ENCODE measurements around the gene RAN. TPM values are rescaled to one million over a fixed set of nuclear protein-coding genes. Genes with fewer than 3 reads are reported as not detected.
"Not testable (repeated sequence)": the region's sequence is repeated elsewhere in the genome, so short reads cannot be mapped to it uniquely, and the experiment has no call there.

Gene RAN
- total and polyA plus RNA-seq, 4 experiments from 2014 or later = 289 to 868 (median 542) TPM

DNA sequence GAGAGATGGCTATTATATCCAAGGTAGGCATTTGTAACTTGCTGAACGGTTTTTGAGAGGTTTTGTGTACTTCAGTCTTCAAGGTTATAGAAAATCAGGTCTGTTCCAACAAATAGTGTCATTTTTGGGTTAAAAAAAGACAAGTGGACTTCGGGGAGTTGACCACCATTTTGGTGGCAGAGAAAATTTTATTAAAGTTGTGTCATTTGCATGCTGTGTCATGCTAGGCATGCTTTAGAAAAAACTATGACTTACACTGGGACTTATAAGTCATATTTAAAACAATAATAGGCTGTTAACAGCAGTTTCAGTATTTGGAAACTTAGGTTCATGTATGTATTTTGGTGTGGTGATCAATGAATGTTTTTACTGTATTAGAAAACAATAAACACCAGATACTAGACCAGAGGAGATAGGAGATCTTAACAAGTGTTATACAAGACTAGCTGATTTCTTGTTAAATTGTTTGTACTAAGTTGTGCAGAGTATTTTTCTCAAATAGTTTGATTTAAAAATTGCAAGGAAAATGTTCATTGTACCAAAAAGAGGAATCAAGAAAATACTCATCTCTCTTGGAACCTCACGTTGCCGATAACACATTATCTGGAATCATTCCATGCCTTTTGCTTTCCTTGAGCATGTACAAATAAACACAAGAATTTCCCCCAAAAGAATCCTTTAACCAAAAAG lies 1.4 kb downstream of the RAN start:
- Histone ChIP-seq H3K9me3 (ENCODE audit: control insufficient read depth in 1 of 2, low read length in 2 of 2) (no peaks in the 10 kb centered on the region), H3K4me3 (ENCODE audit: low read length in 2 of 2) (peak overlapping the region; percentile 59 to 64), H3K27ac (ENCODE audit: low read depth, low read length) (peak overlapping the region; percentile 66), H3K4me1 (ENCODE audit: insufficient read depth, low read length) (peaks cover 54% of the 10 kb centered on the region), H3K36me3 (ENCODE audit: insufficient read depth, low read length) (peaks cover 41% of the 10 kb centered on the region), H3K27me3 (ENCODE audit: insufficient read depth, low read length) (no peaks in the 10 kb centered on the region)
- H3K4me1 Mint-ChIP-seq = peaks cover 37 to 80% (median 55%) of the 10 kb centered on the region in 4 donors
- H3K27me3 Mint-ChIP-seq = no peaks in the 10 kb centered on the region
- intact Hi-C loops (cut with micrococcal nuclease) = no loop called here
- H3K36me3 Mint-ChIP-seq = peaks cover 39 to 59% of the 10 kb centered on the region in 2 donors
- peak overlapping the region; percentile 91 to 94 (median 93) for H3K4me3 Mint-ChIP-seq
- CTCF ChIA-PET (ENCODE audit: partially characterized antibody) = interaction anchor here (1.0 to 1.9 kb wide), 2 partner anchors 47 to 53 kb away, joined by 3 to 8 read pairs; no protein-coding TSS in a partner anchor
- POLR2A ChIA-PET (ENCODE audit: partially characterized antibody) = interaction anchor here (0.9 to 1.0 kb wide), 2 partner anchors 35 to 47 kb away, joined by 3 read pairs; no protein-coding TSS in a partner anchor
- DNase-seq = no peak
- H3K9me3 Mint-ChIP-seq = peaks cover 0 to 2% (median 0%) of the 10 kb centered on the region in 8 donors
- peak overlapping the region; percentile 91 to 97 (median 95) for H3K27ac Mint-ChIP-seq

DNA sequence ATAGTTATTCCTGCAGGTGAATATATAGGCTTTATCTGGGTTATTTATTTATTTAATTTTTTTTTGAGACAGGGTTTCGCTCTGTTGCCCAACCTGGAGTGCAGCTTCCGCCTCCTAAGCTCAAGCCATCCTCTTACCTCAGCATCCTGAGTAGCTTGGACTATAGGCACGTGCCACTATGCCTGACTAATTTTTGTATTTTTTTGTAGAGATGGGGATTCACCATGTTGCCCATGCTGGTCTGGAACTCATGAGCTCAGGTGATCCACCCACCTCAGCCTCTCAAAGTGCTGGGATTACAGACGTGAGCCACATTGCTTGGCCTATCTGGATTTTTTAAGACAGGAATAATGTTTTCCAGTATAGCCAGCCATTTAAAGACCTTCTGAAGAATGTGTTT lies 2.0 kb downstream of the RAN start:
- Mint-ChIP-seq H3K4me3 (peak overlapping the region in 7 of 8 donors; percentile 54 to 94 (median 93)), H3K4me1 (peaks cover 37 to 75% (median 51%) of the 10 kb centered on the region in 4 donors), H3K36me3 (peaks cover 39 to 56% of the 10 kb centered on the region in 2 donors), H3K9me3 (no peaks in the 10 kb centered on the region), H3K27ac (peak overlapping the region in 6 of 7 donors; percentile 6 to 91 (median 77)), H3K27me3 (no peaks in the 10 kb centered on the region)
- ChIA-PET CTCF (ENCODE audit: partially characterized antibody) (interaction anchor here (1.9 kb wide), 1 partner anchor 47 kb away, joined by 8 read pairs; no protein-coding TSS in a partner anchor), POLR2A (ENCODE audit: partially characterized antibody) (interaction anchor here (1.9 kb wide), 1 partner anchor 36 kb away, joined by 6 read pairs; no protein-coding TSS in a partner anchor)
- Histone ChIP-seq H3K9me3 (ENCODE audit: control insufficient read depth in 1 of 2, low read length in 2 of 2) (no peaks in the 10 kb centered on the region), H3K4me3 (ENCODE audit: low read length in 2 of 2) (no peak overlapping the region), H3K4me1 (ENCODE audit: insufficient read depth, low read length) (peaks cover 48% of the 10 kb centered on the region), H3K27me3 (ENCODE audit: insufficient read depth, low read length) (no peaks in the 10 kb centered on the region), H3K36me3 (ENCODE audit: insufficient read depth, low read length) (peaks cover 41% of the 10 kb centered on the region), H3K27ac (ENCODE audit: low read depth, low read length) (no peak overlapping the region)
- no peak for DNase-seq
- intact Hi-C loops (cut with micrococcal nuclease) = no loop called here

DNA sequence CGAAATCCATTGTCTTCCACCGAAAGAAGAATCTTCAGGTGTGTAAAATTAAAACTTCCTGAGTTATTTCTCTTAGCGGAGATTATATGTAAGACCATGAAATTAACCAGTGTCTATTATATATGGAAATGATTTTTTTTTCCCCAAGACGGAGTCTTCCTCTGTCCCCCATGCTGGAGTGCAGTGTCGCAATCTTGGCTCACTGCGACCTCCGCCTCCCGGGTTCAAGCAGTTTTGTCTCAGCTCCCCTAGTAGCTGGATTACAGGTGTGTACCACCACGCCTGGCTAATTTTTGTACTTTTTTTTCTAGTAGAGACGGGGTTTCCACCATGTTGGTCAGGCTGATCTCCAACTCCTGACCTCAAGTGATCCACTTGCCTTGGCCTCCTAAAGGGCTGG lies 2.8 kb downstream of the RAN start:
- no peak overlapping the region for H3K4me3 ChIP-seq (ENCODE audit: low read length in 2 of 2)
- Mint-ChIP-seq H3K4me3 (peak overlapping the region in 3 of 8 donors; percentile 10 to 37 (median 23)), H3K4me1 (peaks cover 37 to 79% (median 57%) of the 10 kb centered on the region in 4 donors), H3K36me3 (peaks cover 39 to 56% of the 10 kb centered on the region in 2 donors), H3K27ac (peak overlapping the region in 5 of 7 donors; percentile 6 to 91 (median 60)), H3K9me3 (no peaks in the 10 kb centered on the region), H3K27me3 (no peaks in the 10 kb centered on the region)
- no peaks in the 10 kb centered on the region for H3K27me3 ChIP-seq (ENCODE audit: insufficient read depth, low read length)
- intact Hi-C loops (cut with micrococcal nuclease) = no loop called here
- no peak overlapping the region for H3K27ac ChIP-seq (ENCODE audit: low read depth, low read length)
- no peaks in the 10 kb centered on the region for H3K9me3 ChIP-seq (ENCODE audit: control insufficient read depth in 1 of 2, low read length in 2 of 2)
- H3K36me3 ChIP-seq (ENCODE audit: insufficient read depth, low read length) = peaks cover 41% of the 10 kb centered on the region
- ChIA-PET POLR2A (ENCODE audit: partially characterized antibody) (interaction anchor here (1.9 kb wide), 1 partner anchor 37 kb away, joined by 6 read pairs; no protein-coding TSS in a partner anchor), CTCF (ENCODE audit: partially characterized antibody) (no interaction called here)
- H3K4me1 ChIP-seq (ENCODE audit: insufficient read depth, low read length) = peaks cover 43% of the 10 kb centered on the region
- no peak for DNase-seq

DNA sequence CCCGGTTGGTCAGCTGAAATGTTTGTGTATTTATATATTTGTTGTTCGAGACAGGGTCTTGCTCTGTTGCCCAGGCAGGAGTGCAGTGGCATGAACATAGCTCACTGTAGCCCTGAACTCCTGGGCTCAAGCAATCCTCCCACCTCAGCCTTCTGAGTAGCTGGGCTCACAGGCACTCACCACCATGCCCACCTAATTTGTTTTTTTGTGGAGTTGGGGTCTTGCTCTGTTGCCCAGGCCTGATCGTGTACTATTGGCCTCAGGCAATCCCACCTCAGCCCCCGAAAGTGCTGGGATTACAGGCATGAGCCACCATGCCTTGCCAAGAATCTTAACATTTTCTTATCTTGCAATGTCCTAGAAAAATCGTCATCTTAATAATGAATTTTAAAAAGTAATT lies 3.3 kb downstream of the RAN start:
- CTCF ChIA-PET (ENCODE audit: partially characterized antibody) = no interaction called here
- Histone ChIP-seq H3K27ac (ENCODE audit: low read depth, low read length) (no peak overlapping the region), H3K4me3 (ENCODE audit: low read length in 2 of 2) (no peak overlapping the region), H3K4me1 (ENCODE audit: insufficient read depth, low read length) (peaks cover 47% of the 10 kb centered on the region), H3K36me3 (ENCODE audit: insufficient read depth, low read length) (peaks cover 41% of the 10 kb centered on the region), H3K9me3 (ENCODE audit: control insufficient read depth in 1 of 2, low read length in 2 of 2) (no peaks in the 10 kb centered on the region), H3K27me3 (ENCODE audit: insufficient read depth, low read length) (no peaks in the 10 kb centered on the region)
- no peaks in the 10 kb centered on the region for H3K9me3 Mint-ChIP-seq
- POLR2A ChIA-PET (ENCODE audit: partially characterized antibody) = interaction anchor here (1.9 kb wide), 1 partner anchor 38 kb away, joined by 6 read pairs; no protein-coding TSS in a partner anchor
- H3K27me3 Mint-ChIP-seq = no peaks in the 10 kb centered on the region
- peaks cover 37 to 80% (median 58%) of the 10 kb centered on the region in 4 donors for H3K4me1 Mint-ChIP-seq
- intact Hi-C loops (cut with micrococcal nuclease) = no loop called here
- H3K4me3 Mint-ChIP-seq = no peak overlapping the region
- peak overlapping the region in 4 of 7 donors; percentile 15 to 91 (median 56) for H3K27ac Mint-ChIP-seq
- peaks cover 39 to 56% of the 10 kb centered on the region in 2 donors for H3K36me3 Mint-ChIP-seq
- DNase-seq = no peak

DNA sequence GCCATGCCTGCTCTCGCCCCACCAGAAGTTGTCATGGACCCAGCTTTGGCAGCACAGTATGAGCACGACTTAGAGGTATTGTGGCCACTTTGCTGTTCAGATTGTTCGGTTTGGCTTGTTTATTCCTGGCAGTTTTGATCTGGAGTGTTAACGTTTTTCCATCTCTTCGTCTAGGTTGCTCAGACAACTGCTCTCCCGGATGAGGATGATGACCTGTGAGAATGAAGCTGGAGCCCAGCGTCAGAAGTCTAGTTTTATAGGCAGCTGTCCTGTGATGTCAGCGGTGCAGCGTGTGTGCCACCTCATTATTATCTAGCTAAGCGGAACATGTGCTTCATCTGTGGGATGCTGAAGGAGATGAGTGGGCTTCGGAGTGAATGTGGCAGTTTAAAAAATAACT lies 3.8 kb downstream of the RAN start:
- intact Hi-C loops (cut with micrococcal nuclease) = not testable (repeated sequence)
- POLR2A ChIA-PET (ENCODE audit: partially characterized antibody) = interaction anchor here (1.9 kb wide), 1 partner anchor 38 kb away, joined by 6 read pairs; no protein-coding TSS in a partner anchor

DNA sequence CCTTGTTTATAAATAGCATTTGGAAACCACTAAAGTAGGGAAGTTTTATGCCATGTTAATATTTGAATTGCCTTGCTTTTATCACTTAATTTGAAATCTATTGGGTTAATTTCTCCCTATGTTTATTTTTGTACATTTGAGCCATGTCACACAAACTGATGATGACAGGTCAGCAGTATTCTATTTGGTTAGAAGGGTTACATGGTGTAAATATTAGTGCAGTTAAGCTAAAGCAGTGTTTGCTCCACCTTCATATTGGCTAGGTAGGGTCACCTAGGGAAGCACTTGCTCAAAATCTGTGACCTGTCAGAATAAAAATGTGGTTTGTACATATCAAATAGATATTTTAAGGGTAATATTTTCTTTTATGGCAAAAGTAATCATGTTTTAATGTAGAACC lies 4.4 kb downstream of the RAN start:
- H3K4me3 ChIP-seq (ENCODE audit: low read length in 2 of 2) = no peak overlapping the region
- intact Hi-C loops (cut with micrococcal nuclease) = no loop called here
- CTCF ChIA-PET (ENCODE audit: partially characterized antibody) = no interaction called here
- no peak overlapping the region for H3K27ac ChIP-seq (ENCODE audit: low read depth, low read length)
- Mint-ChIP-seq H3K27me3 (no peaks in the 10 kb centered on the region), H3K9me3 (no peaks in the 10 kb centered on the region), H3K4me3 (no peak overlapping the region), H3K4me1 (peaks cover 38 to 75% (median 58%) of the 10 kb centered on the region in 4 donors), H3K36me3 (peaks cover 39 to 56% of the 10 kb centered on the region in 2 donors), H3K27ac (peak overlapping the region in 1 of 7 donors; percentile 64)
- H3K27me3 ChIP-seq (ENCODE audit: insufficient read depth, low read length) = no peaks in the 10 kb centered on the region
- peaks cover 41% of the 10 kb centered on the region for H3K4me1 ChIP-seq (ENCODE audit: insufficient read depth, low read length)
- POLR2A ChIA-PET (ENCODE audit: partially characterized antibody) = no interaction called here
- no peaks in the 10 kb centered on the region for H3K9me3 ChIP-seq (ENCODE audit: control insufficient read depth in 1 of 2, low read length in 2 of 2)
- peaks cover 41% of the 10 kb centered on the region for H3K36me3 ChIP-seq (ENCODE audit: insufficient read depth, low read length)
- no peak for DNase-seq

More for the DNA sequence above, 3.8 kb downstream of the RAN start:
- peak overlapping the region in 5 of 7 donors; percentile 3 to 91 (median 50) for H3K27ac Mint-ChIP-seq
- peaks cover 39 to 80% (median 58%) of the 10 kb centered on the region in 4 donors for H3K4me1 Mint-ChIP-seq
- CTCF ChIA-PET (ENCODE audit: partially characterized antibody); H3K27ac ChIP-seq (ENCODE audit: low read depth, low read length); DNase-seq; H3K27me3 ChIP-seq (ENCODE audit: insufficient read depth, low read length); H3K9me3 Mint-ChIP-seq; H3K9me3 ChIP-seq (ENCODE audit: control insufficient read depth in 1 of 2, low read length in 2 of 2); H3K4me3 ChIP-seq (ENCODE audit: low read length in 2 of 2); H3K27me3 Mint-ChIP-seq: not testable (repeated sequence)
- peaks cover 39 to 59% of the 10 kb centered on the region in 2 donors for H3K36me3 Mint-ChIP-seq
- Histone ChIP-seq H3K36me3 (ENCODE audit: insufficient read depth, low read length) (peaks cover 41% of the 10 kb centered on the region), H3K4me1 (ENCODE audit: insufficient read depth, low read length) (peaks cover 47% of the 10 kb centered on the region)
- peak overlapping the region in 1 of 8 donors; percentile 46 for H3K4me3 Mint-ChIP-seq

DNA sequence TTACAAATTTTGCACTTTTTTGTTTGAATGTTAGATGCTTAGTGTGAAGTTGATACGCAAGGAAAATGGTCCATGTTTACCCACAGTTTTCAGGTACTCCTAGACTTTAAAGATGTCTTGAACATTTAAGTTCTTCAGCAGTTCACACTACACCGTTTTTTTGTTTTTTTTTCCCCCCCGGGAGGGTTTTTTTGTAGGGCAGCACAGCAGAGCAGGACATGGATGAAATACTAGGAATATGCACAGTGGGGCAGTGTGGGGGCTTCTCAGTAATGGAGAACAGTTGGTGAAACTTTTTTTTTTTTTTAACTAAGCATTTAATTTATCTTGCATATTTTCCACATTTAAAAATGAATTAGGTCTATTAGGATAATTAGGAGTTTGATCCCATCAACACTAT lies 4.9 kb downstream of the RAN start:
- H3K27me3 ChIP-seq (ENCODE audit: insufficient read depth, low read length) = no peaks in the 10 kb centered on the region
- no peak overlapping the region for H3K4me3 Mint-ChIP-seq
- H3K36me3 Mint-ChIP-seq = peaks cover 39 to 56% of the 10 kb centered on the region in 2 donors
- peak overlapping the region in 2 of 7 donors; percentile 27 to 64 for H3K27ac Mint-ChIP-seq
- H3K36me3 ChIP-seq (ENCODE audit: insufficient read depth, low read length) = peaks cover 41% of the 10 kb centered on the region
- peaks cover 38% of the 10 kb centered on the region for H3K4me1 ChIP-seq (ENCODE audit: insufficient read depth, low read length)
- H3K27ac ChIP-seq (ENCODE audit: low read depth, low read length) = no peak overlapping the region
- H3K27me3 Mint-ChIP-seq = no peaks in the 10 kb centered on the region
- intact Hi-C loops (cut with micrococcal nuclease) = no loop called here
- no peak overlapping the region for H3K4me3 ChIP-seq (ENCODE audit: low read length in 2 of 2)
- POLR2A ChIA-PET (ENCODE audit: partially characterized antibody) = interaction anchor here (0.8 kb wide), 1 partner anchor 8 kb away, joined by 3 read pairs; no protein-coding TSS in a partner anchor
- no peak for DNase-seq
- CTCF ChIA-PET (ENCODE audit: partially characterized antibody) = no interaction called here
- H3K9me3 Mint-ChIP-seq = no peaks in the 10 kb centered on the region
- H3K9me3 ChIP-seq (ENCODE audit: control insufficient read depth in 1 of 2, low read length in 2 of 2) = no peaks in the 10 kb centered on the region
- peaks cover 36 to 73% (median 57%) of the 10 kb centered on the region in 4 donors for H3K4me1 Mint-ChIP-seq

Measured in CD4-positive, alpha-beta memory T cell (primary cell).